Activated CD4-positive, alpha-beta memory T cell treated with anti-CD3 and anti-CD28 coated beads, Interleukin-2, amount 10 ng/mL, durations not matched to agents 7 days and 5 days (primary cell): ENCODE measurements around the gene TSPAN9. TPM values are rescaled to one million over a fixed set of nuclear protein-coding genes. Genes with fewer than 3 reads are reported as not detected.

Source experiments
- CTCF ChIA-PET: fragments of 350-600 bp; sonication (Branson Sonifier 250); formaldehyde crosslinking; loops from one replicate; lab custom pipeline; 2021; ENCODE audit warnings: antibody characterized with exemption, inconsistent platforms; lab: Charles Lee
- POLR2A ChIA-PET: fragments of 350-600 bp; sonication (Branson Sonifier 250); formaldehyde crosslinking; loops from one replicate; lab custom pipeline; 2021; ENCODE audit warnings: antibody characterized with exemption; lab: Charles Lee
- DNase-seq: peaks from one replicate; pipeline ENCODE4 v3.0.0-alpha.2; 2020
- H3K27ac Mint-ChIP-seq: one replicate; pipeline ENCODE4 v1.8.0; 2021; ENCODE audit warnings: mild to moderate bottlenecking, mixed read lengths
- H3K27me3 Mint-ChIP-seq: one replicate; pipeline ENCODE4 v1.8.0; 2021; ENCODE audit warnings: mixed read lengths
- H3K36me3 Mint-ChIP-seq: one replicate; pipeline ENCODE4 v1.8.0; 2021; ENCODE audit warnings: low read depth, mixed read lengths
- H3K4me1 Mint-ChIP-seq: one replicate; pipeline ENCODE4 v1.8.0; 2021; ENCODE audit warnings: mixed read lengths
- H3K4me3 Mint-ChIP-seq: one replicate; pipeline ENCODE4 v1.8.0; 2021; ENCODE audit warnings: mild to moderate bottlenecking, mixed read lengths
- H3K9me3 Mint-ChIP-seq: one replicate; pipeline ENCODE4 v1.8.0; 2021; ENCODE audit warnings: mixed read lengths
- total RNA-seq, 2 experiments: library from RNA; stranded (reverse); gene quantifications; one replicate each; pipeline ENCODE4 v1.2.3, GENCODE V29; 2021

TSPAN9 gene
- total RNA-seq, 2 experiments from 2014 or later = 0.18 to 0.28 TPM

DNA sequence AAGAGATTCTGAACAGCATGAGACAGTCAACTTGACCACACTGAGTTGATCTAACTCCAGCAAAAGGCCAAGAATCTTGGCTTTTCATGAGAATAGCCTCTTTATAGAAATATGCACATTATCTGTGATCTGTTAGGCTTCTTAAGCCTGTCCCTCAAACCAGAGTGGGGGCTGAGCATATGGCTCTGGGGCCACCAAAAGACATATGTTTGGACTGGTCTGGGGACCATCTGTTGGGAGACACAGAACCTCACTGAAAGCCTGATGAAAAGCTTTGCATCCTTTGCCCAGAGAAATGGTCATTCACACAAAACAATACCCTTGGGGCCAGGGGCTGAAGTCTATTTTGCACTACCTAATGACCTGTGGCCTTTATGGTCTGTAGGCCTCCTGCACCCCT is 248.6 kb downstream of the TSPAN9 start:
- ChIA-PET POLR2A (no interaction called here), CTCF (no interaction called here)
- Mint-ChIP-seq H3K27me3 (peaks cover 3% of the 10 kb centered on the region), H3K9me3 (no peaks in the 10 kb centered on the region), H3K4me3 (no peak overlapping the region), H3K4me1 (no peaks in the 10 kb centered on the region), H3K27ac (no peak overlapping the region), H3K36me3 (no peaks in the 10 kb centered on the region)
- no peak for DNase-seq

DNA sequence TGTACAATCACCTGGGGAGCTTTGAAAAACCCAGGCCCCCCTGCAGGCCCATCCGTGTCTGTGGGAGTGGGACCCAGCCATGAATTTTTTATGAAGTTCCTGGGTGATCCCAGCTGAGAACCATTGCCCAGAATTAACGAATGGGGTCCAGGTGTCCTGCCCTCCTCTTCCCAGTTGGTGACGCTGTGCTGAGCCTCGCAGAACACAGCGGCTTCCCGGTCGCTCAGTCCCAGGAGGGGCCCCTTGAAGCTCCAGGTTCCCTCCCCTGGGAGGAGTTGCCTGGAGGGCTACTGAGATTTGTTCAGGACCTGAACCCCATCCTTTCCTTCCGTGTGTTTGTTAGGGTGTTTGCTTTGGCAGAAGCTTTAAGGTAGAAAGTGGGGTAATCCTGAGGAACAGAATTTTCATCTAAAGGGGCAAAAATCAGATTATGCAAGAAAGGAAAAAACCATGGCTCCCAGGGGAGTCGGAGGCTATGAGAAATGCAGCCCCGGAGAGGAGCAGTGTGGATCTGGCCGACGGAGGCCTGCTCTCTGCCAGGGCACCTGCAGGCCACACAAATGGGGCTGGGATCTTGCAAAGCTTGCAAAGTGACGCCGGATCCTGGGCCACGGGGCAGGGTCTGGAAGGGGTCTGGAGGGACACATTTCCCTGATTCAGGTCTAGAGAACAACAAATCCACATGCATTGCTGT is 249.1 kb downstream of the TSPAN9 start:
- no peak overlapping the region for H3K4me3 Mint-ChIP-seq
- ChIA-PET CTCF (no interaction called here), POLR2A (no interaction called here)
- H3K27me3 Mint-ChIP-seq = peaks cover 3% of the 10 kb centered on the region
- H3K4me1 Mint-ChIP-seq = no peaks in the 10 kb centered on the region
- no peaks in the 10 kb centered on the region for H3K36me3 Mint-ChIP-seq
- H3K9me3 Mint-ChIP-seq = no peaks in the 10 kb centered on the region
- no peak overlapping the region for H3K27ac Mint-ChIP-seq
- DNase-seq = no peak

DNA sequence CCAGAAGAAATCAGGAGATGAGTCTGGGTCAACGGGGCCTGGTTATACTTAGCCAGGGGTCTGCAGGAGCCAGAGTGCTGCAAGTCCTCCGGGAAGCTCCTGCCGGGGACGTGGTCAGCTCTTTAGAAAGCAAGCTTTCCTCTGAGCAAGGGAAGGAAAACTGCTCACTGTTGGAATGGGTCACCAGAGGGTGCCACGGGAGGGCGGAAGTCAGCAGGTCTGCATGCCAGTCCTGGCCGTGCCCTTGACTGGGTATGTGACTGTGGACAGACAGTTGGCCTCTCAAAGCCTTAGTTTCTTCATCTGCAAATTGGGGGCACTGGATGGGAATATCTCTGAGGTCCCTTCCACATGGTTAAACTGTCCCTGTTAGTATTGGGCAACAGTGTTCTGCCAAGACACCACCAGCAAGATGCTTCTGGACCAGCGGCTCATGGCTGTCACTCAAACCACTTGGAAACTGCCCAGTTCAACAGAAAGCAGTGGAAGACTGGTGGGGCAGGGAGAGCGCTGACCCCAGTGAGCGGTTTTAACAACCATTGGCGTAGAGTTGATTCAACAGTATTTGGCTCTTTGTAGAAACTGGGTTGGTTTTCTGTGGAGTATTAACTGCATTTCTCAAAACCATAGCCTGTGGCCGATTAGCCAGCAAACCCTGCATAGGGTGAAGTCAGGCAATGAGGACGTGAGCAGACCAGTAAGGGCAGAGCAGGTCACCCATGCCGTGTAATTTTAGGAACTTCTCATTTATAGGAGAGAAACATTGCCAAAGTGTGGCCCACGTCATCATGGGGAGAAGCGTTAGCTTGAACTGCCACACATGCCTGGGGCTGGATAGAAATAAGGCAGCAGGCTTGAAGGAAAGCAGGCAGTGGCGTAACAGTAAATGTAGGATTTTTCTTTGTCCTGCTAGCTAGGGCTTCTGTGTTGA is 249.9 kb downstream of the TSPAN9 start:
- Mint-ChIP-seq H3K36me3 (no peaks in the 10 kb centered on the region), H3K27ac (no peak overlapping the region), H3K9me3 (no peaks in the 10 kb centered on the region), H3K4me1 (no peaks in the 10 kb centered on the region), H3K4me3 (no peak overlapping the region), H3K27me3 (peaks cover 3% of the 10 kb centered on the region)
- no peak for DNase-seq
- CTCF ChIA-PET = no interaction called here
- POLR2A ChIA-PET = no interaction called here

DNA sequence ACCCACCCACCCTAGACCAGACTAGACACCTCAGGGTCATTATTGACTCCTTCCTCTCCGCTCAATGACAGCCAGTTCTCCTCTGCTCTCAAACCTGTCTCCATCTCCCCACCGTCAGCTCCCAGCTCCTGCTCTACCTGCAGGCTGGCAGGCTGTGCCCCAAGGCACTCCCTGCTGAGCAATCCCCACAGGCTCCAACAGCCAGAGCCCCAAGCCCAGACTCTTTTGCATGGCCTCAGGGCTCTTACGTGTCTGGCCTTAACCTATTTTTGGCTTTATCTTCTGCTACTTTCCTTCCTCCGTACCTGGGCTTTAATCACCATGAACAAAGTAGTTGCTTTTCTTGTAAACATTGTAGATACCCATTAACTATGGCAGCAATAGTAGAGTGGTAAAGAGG is 250.9 kb downstream of the TSPAN9 start:
- ChIA-PET CTCF (no interaction called here), POLR2A (no interaction called here)
- H3K9me3 Mint-ChIP-seq = no peaks in the 10 kb centered on the region
- no peak overlapping the region for H3K4me3 Mint-ChIP-seq
- DNase-seq = no peak
- peaks cover 3% of the 10 kb centered on the region for H3K27me3 Mint-ChIP-seq
- no peak overlapping the region for H3K27ac Mint-ChIP-seq
- H3K4me1 Mint-ChIP-seq = no peaks in the 10 kb centered on the region
- H3K36me3 Mint-ChIP-seq = no peaks in the 10 kb centered on the region

DNA sequence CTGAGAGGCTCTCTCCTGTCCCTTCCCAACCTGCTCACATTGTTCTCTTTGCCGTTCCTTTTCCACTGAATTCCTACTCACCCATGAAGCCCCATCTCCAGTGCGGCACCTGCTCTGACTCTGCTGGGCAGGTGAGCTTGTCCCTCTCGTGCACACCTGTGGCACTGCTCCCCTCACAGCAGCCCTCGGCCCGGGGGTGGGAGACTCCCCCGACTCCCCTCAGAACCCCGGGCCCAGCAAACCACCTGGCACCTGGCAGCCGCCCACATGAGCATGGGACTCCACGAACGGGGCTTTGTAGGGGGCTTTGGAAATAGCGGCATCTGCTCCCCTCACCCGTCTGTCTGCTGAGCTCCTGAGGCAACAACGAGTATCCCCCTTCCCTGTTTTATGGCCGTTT is 251.4 kb downstream of the TSPAN9 start:
- no peaks in the 10 kb centered on the region for H3K9me3 Mint-ChIP-seq
- no peak for DNase-seq
- H3K4me3 Mint-ChIP-seq = no peak overlapping the region
- ChIA-PET POLR2A (no interaction called here), CTCF (interaction anchor here (0.6 kb wide), 1 partner anchor 421 kb away, joined by 3 read pairs; no protein-coding TSS in a partner anchor)
- H3K27me3 Mint-ChIP-seq = peaks cover 3% of the 10 kb centered on the region
- no peak overlapping the region for H3K27ac Mint-ChIP-seq
- H3K4me1 Mint-ChIP-seq = no peaks in the 10 kb centered on the region
- no peaks in the 10 kb centered on the region for H3K36me3 Mint-ChIP-seq

DNA sequence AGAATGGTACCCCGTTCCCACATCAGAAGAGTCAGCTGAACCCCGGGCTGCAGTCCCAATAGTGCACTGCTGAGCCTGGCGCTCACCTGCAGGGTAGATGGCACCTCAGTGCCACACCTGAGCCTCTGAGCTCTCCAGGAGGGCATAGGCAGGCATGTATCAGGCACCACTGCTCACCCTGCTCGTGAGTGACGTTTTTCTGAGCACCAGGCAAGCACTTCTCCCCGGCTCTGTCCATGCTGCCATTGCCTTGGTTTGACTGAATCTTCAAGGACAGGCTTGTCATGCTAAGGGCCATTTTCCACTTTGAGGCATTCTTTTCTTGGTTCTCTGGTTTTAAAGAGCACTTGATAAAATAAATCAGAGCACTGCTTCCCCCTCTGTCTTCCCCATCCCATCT is 252.2 kb downstream of the TSPAN9 start:
- no peak overlapping the region for H3K27ac Mint-ChIP-seq
- no peak overlapping the region for H3K4me3 Mint-ChIP-seq
- ChIA-PET CTCF (interaction anchor here (0.6 kb wide), 1 partner anchor 422 kb away, joined by 3 read pairs; no protein-coding TSS in a partner anchor), POLR2A (no interaction called here)
- DNase-seq = no peak
- no peaks in the 10 kb centered on the region for H3K9me3 Mint-ChIP-seq
- peaks cover 3% of the 10 kb centered on the region for H3K27me3 Mint-ChIP-seq
- no peaks in the 10 kb centered on the region for H3K4me1 Mint-ChIP-seq
- H3K36me3 Mint-ChIP-seq = no peaks in the 10 kb centered on the region

DNA sequence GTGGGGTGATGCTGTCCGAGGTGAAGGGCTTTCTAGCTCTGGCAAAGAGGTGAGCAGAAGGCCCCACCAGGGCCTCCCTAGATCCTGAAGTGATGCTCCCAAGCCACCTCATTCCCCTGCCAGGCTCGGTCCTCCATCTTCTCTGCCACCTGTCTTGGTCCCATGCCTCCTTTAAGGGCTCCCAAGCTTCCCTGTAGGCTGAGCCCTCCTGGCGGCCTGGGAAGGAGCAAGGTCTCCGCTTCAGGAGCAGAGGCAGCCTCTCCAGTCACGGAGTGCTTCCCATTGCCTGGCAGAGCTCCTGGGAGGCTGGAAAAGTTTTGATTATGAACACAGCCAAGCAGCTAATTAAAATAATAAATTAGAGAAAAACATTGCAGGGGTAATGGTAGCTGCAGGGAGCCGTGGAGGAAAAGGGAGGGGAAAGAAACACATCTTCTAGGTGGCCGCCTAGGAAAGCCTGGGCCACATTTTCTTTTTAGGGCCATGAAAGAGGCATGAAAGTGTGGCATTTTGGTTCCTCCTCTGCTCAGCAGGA is 253.9 kb downstream of the TSPAN9 start:
- ChIA-PET CTCF (interaction anchor here (0.7 kb wide), 1 partner anchor 31 kb away, joined by 3 read pairs; no protein-coding TSS in a partner anchor), POLR2A (no interaction called here)
- DNase-seq = no peak
- Mint-ChIP-seq H3K4me1 (no peaks in the 10 kb centered on the region), H3K4me3 (no peak overlapping the region), H3K36me3 (no peaks in the 10 kb centered on the region), H3K9me3 (no peaks in the 10 kb centered on the region), H3K27me3 (peaks cover 8% of the 10 kb centered on the region), H3K27ac (no peak overlapping the region)

DNA sequence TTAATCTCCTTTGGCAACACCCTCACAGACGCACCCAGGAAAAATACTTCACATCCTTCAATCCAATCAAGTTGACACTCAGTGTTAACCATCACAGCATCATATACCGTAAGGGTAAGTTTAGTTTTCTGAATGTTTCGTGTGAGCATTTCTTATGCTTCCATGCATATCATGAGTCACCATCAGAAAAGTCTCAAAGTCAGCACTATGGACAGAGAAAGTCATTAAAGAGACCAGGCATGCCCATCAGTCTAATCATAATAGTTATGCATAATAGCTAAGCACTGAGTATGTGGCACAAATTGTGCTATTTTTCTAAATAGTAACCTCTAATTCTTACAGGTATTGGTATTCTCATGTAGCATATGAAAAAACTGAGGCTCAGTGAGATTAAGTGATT is 255.0 kb downstream of the TSPAN9 start:
- H3K4me1 Mint-ChIP-seq = no peaks in the 10 kb centered on the region
- peaks cover 8% of the 10 kb centered on the region for H3K27me3 Mint-ChIP-seq
- no peak for DNase-seq
- H3K9me3 Mint-ChIP-seq = no peaks in the 10 kb centered on the region
- no peak overlapping the region for H3K27ac Mint-ChIP-seq
- ChIA-PET POLR2A (no interaction called here), CTCF (no interaction called here)
- no peaks in the 10 kb centered on the region for H3K36me3 Mint-ChIP-seq
- no peak overlapping the region for H3K4me3 Mint-ChIP-seq

DNA sequence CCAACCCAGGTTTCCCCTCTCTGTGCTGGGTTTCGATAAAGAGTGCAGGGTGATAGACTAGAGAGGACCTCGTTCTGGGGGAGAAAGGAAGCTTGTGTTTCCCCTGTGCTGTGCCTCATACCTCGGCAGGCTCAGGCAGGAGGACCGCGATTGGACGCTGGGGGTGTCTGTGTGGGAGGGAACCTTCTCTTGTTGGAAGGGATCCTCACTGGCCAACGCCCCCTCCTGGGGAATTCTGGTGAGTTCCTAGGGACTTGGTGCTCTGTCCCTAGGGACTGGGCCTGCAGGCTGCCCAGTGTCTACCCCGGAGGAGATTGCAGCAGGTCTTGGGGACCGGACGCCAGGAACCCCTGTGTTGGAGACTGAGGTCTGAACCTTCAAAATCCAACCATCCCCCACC is 256.4 kb downstream of the TSPAN9 start:
- H3K27me3 Mint-ChIP-seq = peaks cover 13% of the 10 kb centered on the region
- ChIA-PET CTCF (interaction anchor here (1.3 kb wide), 1 partner anchor 33 kb away, joined by 5 read pairs; no protein-coding TSS in a partner anchor), POLR2A (no interaction called here)
- H3K4me1 Mint-ChIP-seq = no peaks in the 10 kb centered on the region
- H3K36me3 Mint-ChIP-seq = no peaks in the 10 kb centered on the region
- no peak overlapping the region for H3K27ac Mint-ChIP-seq
- no peak overlapping the region for H3K4me3 Mint-ChIP-seq
- DNase-seq = no peak
- H3K9me3 Mint-ChIP-seq = no peaks in the 10 kb centered on the region

DNA sequence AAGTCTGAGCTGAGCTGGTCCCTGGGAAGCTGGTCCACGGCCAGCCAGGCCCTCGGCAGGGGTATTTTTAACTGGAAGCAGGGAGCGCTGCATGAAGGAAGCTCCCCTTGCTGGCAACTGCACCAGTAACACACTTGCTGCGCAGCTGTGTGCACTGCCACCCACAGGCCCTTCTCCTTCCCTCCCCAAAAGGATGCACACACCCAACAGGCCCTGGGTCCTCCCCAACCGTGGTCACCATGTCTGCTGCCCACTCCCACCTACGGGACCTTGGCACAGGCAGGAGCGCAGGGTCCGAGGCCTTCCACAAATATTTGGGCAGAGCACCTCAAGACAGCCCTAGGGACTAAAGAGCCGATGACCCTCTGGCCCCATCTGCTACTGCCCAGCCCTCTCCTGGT is 256.8 kb downstream of the TSPAN9 start:
- ChIA-PET CTCF (interaction anchor here (1.3 kb wide), 1 partner anchor 34 kb away, joined by 5 read pairs; no protein-coding TSS in a partner anchor), POLR2A (no interaction called here)
- Mint-ChIP-seq H3K36me3 (no peaks in the 10 kb centered on the region), H3K9me3 (no peaks in the 10 kb centered on the region), H3K4me1 (no peaks in the 10 kb centered on the region), H3K27ac (no peak overlapping the region), H3K27me3 (peaks cover 13% of the 10 kb centered on the region), H3K4me3 (no peak overlapping the region)
- no peak for DNase-seq

DNA sequence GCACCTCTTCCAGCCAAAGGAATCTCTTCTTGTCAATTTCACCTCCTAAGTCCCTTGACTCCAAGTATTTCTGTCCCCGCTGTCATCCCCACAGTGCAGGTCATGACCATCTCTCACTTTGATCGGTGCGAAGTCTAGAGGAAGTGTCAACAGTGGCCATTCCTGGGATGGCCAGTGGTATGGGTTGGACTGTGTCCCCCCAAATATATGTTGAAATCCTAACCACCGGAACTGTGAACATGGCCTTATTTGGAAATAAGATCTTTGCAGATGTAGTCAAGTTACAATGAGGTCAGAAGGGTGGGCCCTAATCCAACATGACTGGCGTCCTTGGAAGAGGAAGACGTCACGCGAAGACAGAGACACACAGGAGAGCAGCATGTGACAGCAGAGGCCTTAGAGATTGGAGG is 257.9 kb downstream of the TSPAN9 start:
- peaks cover 13% of the 10 kb centered on the region for H3K27me3 Mint-ChIP-seq
- no peak overlapping the region for H3K4me3 Mint-ChIP-seq
- POLR2A ChIA-PET = no interaction called here
- H3K9me3 Mint-ChIP-seq = no peaks in the 10 kb centered on the region
- H3K27ac Mint-ChIP-seq = no peak overlapping the region
- H3K36me3 Mint-ChIP-seq = no peaks in the 10 kb centered on the region
- no peak for DNase-seq
- CTCF ChIA-PET = interaction anchor here (1.2 kb wide), 1 partner anchor 36 kb away, joined by 3 read pairs; no protein-coding TSS in a partner anchor
- no peaks in the 10 kb centered on the region for H3K4me1 Mint-ChIP-seq
